ENCODE results near the gene ARHGEF28.

DNA sequence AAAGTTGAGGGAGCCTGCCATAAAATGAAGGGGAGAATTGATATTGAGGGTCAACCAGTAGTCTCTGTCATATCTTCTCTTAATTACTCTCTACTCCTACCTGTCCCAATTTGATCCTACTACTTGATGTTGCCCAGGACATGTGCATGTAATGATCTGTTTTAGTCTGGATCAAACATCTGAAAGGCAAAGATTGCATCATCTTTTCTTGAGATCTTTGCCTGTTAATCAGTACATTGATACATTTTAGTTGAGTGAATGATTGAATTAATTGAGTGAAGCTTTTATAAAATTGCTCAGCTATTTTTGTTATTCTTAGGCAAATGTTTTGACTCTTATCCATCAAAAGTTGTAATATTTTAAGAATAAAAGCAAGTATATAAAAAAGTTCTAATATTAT lies 21.7 kb downstream of the ARHGEF28 start:
- TF ChIP-seq, protein P1, sequence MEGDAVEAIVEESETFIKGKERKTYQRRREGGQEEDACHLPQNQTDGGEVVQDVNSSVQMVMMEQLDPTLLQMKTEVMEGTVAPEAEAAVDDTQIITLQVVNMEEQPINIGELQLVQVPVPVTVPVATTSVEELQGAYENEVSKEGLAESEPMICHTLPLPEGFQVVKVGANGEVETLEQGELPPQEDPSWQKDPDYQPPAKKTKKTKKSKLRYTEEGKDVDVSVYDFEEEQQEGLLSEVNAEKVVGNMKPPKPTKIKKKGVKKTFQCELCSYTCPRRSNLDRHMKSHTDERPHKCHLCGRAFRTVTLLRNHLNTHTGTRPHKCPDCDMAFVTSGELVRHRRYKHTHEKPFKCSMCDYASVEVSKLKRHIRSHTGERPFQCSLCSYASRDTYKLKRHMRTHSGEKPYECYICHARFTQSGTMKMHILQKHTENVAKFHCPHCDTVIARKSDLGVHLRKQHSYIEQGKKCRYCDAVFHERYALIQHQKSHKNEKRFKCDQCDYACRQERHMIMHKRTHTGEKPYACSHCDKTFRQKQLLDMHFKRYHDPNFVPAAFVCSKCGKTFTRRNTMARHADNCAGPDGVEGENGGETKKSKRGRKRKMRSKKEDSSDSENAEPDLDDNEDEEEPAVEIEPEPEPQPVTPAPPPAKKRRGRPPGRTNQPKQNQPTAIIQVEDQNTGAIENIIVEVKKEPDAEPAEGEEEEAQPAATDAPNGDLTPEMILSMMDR (IDR thresholded peaks at IDR 0.05; ENCODE audit: borderline replicate concordance, extremely low read depth, low read length, poor library complexity, severe bottlenecking) = no peak
- no peak for TF ChIP-seq EZH2 (IDR thresholded peaks at IDR 0.05; ENCODE audit: borderline replicate concordance, low read depth, low read length, severe bottlenecking)

Data from DND-41 (cell line).